MCF 10A (cell line): ENCODE data around the gene DPYD. TPM values are rescaled to one million over a fixed set of nuclear protein-coding genes. Genes with fewer than 3 reads are reported as not detected.

Experiments used
- BruUV-seq: library from RNA; stranded (reverse); fragments of 400-500 nt; replicated peaks from 2 replicates; lab custom pipeline; 2021; lab: Mats Ljungman, UMichigan
- CTCF ChIA-PET: fragments of 300-600 bp; sonication (Branson Sonifier 250); formaldehyde crosslinking; extraction: SDS; loops from one replicate; lab custom pipeline; 2021; ENCODE audit warnings: antibody characterized with exemption, inconsistent platforms; lab: Yijun Ruan, JAX
- POLR2A ChIA-PET: fragments of 300-600, 350-650 bp; sonication (Branson Sonifier 250); formaldehyde crosslinking; extraction: SDS; loops from one replicate; lab custom pipeline; 2020; ENCODE audit warnings: antibody characterized with exemption, inconsistent platforms; lab: Yijun Ruan, JAX
- DNase-seq: peaks from one replicate; pipeline ENCODE4 v3.0.0-alpha.2; 2018; ENCODE audit not compliant: unreplicated experiment
- H3K27ac Mint-ChIP-seq: one replicate; pipeline ENCODE4 v1.8.0; 2022; ENCODE audit warnings: mild to moderate bottlenecking, low read depth, mixed read lengths; ENCODE audit not compliant: unreplicated experiment
- H3K27me3 Mint-ChIP-seq: one replicate; pipeline ENCODE4 v1.8.0; 2022; ENCODE audit warnings: mixed read lengths; ENCODE audit not compliant: insufficient read depth, unreplicated experiment
- H3K36me3 Mint-ChIP-seq: one replicate; pipeline ENCODE4 v1.8.0; 2022; ENCODE audit warnings: mild to moderate bottlenecking, moderate library complexity, mixed read lengths; ENCODE audit not compliant: insufficient read depth, unreplicated experiment
- H3K4me1 Mint-ChIP-seq: one replicate; pipeline ENCODE4 v1.8.0; 2022; ENCODE audit warnings: mixed read lengths; ENCODE audit not compliant: insufficient read depth, unreplicated experiment
- H3K4me3 Mint-ChIP-seq: one replicate; pipeline ENCODE4 v1.8.0; 2022; ENCODE audit warnings: mild to moderate bottlenecking, moderate library complexity, mixed read lengths; ENCODE audit not compliant: unreplicated experiment
- H3K9me3 Mint-ChIP-seq: one replicate; pipeline ENCODE4 v1.8.0; 2022; ENCODE audit warnings: mixed read lengths; ENCODE audit not compliant: unreplicated experiment
- intact Hi-C: fragments of 100-400 bp; cut with micrococcal nuclease; formaldehyde crosslinking; loops from 2 replicates; pipeline ENCODE4 v1.14.1; 2022
- total RNA-seq: library from RNA; stranded (reverse); gene quantifications from 2 replicates; pipeline ENCODE4 v1.2.3, GENCODE V29; 2022
- TF ChIP-seq, protein P1 (sequence below): fragments of 200-600 bp; IDR thresholded peaks from one replicate; pipeline ENCODE4 v1.8.0; 2022; ENCODE audit warnings: antibody characterized with exemption, mild to moderate bottlenecking; ENCODE audit not compliant: unreplicated experiment

DPYD gene
- total RNA-seq, 1 experiment from 2014 or later: 48.2 TPM

DNA sequence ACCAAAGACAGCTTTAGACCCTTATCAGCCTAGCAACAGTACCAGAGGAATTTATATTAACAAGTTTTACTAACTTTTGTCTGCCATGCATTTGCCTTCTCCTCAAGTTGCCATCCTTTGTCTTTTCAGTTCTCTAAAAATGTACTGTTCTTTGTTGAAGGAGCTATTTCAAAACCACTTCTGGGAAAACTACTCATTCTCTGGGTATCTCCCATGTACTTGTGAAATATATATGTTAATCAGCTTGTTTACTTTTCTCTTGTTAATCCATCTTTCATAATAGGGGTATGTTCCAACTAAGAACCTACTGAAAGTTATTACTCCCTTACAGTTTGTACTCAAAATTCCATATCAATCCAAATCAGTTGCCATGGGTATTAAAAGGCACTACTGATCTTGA, 16.3 kb downstream of the DPYD start:
- BruUV-seq: no TSS peak
- H3K27me3 Mint-ChIP-seq: no peaks in the 10 kb centered on the region
- CTCF ChIA-PET: no interaction called here
- POLR2A ChIA-PET: interaction anchor here (1.3 to 13.2 kb wide), 3 partner anchors 11 to 19 kb away, joined by 3 to 377 read pairs (median 15); partner anchors contain the start of gene DPYD
- H3K9me3 Mint-ChIP-seq: no peaks in the 10 kb centered on the region
- peaks cover 9% of the 10 kb centered on the region for H3K36me3 Mint-ChIP-seq
- TF ChIP-seq, protein P1, sequence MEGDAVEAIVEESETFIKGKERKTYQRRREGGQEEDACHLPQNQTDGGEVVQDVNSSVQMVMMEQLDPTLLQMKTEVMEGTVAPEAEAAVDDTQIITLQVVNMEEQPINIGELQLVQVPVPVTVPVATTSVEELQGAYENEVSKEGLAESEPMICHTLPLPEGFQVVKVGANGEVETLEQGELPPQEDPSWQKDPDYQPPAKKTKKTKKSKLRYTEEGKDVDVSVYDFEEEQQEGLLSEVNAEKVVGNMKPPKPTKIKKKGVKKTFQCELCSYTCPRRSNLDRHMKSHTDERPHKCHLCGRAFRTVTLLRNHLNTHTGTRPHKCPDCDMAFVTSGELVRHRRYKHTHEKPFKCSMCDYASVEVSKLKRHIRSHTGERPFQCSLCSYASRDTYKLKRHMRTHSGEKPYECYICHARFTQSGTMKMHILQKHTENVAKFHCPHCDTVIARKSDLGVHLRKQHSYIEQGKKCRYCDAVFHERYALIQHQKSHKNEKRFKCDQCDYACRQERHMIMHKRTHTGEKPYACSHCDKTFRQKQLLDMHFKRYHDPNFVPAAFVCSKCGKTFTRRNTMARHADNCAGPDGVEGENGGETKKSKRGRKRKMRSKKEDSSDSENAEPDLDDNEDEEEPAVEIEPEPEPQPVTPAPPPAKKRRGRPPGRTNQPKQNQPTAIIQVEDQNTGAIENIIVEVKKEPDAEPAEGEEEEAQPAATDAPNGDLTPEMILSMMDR: no peak
- peaks cover 31% of the 10 kb centered on the region for H3K4me1 Mint-ChIP-seq
- no peak overlapping the region for H3K27ac Mint-ChIP-seq
- intact Hi-C loops: loop anchor here (1.0 to 10.0 kb wide), 2 partner anchors 16 to 420 kb away; no protein-coding TSS in a partner anchor
- peak overlapping the region; percentile 75 for H3K4me3 Mint-ChIP-seq
- peak; percentile 90 for DNase-seq

DNA sequence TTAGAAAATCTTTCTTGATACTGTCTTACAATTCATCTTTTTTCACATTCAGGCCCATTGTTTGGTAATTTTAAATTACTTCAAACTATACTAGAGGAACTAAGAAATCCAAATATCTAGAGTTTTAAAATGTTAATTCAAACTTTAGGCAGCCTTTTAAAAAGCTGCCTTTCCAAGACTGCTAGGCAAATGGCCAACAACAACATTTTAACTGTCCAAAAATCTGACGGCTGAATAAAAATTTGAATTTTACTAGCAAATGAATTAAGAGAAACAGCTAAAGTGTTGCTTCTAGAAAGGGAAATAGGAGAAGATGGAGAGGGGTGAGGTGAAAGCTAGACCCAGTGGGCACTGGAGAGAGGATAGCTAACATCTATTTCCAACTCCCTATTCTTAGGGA, 17.2 kb downstream of the DPYD start:
- H3K9me3 Mint-ChIP-seq: no peaks in the 10 kb centered on the region
- TF ChIP-seq, protein P1: no peak
- H3K4me3 Mint-ChIP-seq: peak overlapping the region; percentile 75
- no peak overlapping the region for H3K27ac Mint-ChIP-seq
- ChIA-PET CTCF (no interaction called here), POLR2A (interaction anchor here (0.6 to 13.2 kb wide), 4 partner anchors 10 to 1767 kb away, joined by 3 to 377 read pairs (median 10); partner anchors contain the start of gene DPYD)
- DNase-seq: peak; percentile 63
- BruUV-seq: no TSS peak
- H3K27me3 Mint-ChIP-seq: no peaks in the 10 kb centered on the region
- H3K4me1 Mint-ChIP-seq: peaks cover 31% of the 10 kb centered on the region
- intact Hi-C loops: loop anchor here (1.0 to 10.0 kb wide), 2 partner anchors 17 to 421 kb away; no protein-coding TSS in a partner anchor
- peaks cover 13% of the 10 kb centered on the region for H3K36me3 Mint-ChIP-seq

DNA sequence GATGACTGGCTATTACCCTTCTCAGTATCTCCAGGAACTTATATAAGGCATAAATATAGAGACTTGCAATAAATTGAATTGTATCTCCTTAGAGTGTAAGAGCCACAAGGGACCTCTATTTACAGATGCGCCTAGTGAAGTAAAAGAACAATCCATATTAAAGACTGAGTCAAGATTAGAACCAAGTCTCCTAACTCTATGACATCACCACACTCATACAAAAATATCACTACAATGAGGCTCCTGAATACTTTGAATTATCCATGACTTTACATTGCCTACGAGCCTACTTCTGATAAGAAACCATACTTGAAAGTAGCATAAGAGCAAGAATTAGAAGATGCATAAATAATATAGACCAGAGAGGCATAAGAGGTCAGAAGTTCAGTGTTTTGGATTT, 18.8 kb downstream of the DPYD start:
- Mint-ChIP-seq H3K9me3 (no peaks in the 10 kb centered on the region), H3K27ac (no peak overlapping the region), H3K4me3 (peak overlapping the region; percentile 68), H3K36me3 (peaks cover 16% of the 10 kb centered on the region), H3K4me1 (peaks cover 31% of the 10 kb centered on the region), H3K27me3 (no peaks in the 10 kb centered on the region)
- ChIA-PET CTCF (interaction anchor here (1.2 kb wide), 1 partner anchor 13 kb away, joined by 3 read pairs; no protein-coding TSS in a partner anchor), POLR2A (interaction anchor here (1.1 to 13.2 kb wide), 2 partner anchors 17 to 58 kb away, joined by 3 to 377 read pairs; partner anchors contain the start of gene DPYD)
- intact Hi-C loops: loop anchor here (10.0 kb wide), 1 partner anchor 423 kb away; no protein-coding TSS in a partner anchor
- no peak for DNase-seq
- BruUV-seq: no TSS peak
- TF ChIP-seq, protein P1: no peak

DNA sequence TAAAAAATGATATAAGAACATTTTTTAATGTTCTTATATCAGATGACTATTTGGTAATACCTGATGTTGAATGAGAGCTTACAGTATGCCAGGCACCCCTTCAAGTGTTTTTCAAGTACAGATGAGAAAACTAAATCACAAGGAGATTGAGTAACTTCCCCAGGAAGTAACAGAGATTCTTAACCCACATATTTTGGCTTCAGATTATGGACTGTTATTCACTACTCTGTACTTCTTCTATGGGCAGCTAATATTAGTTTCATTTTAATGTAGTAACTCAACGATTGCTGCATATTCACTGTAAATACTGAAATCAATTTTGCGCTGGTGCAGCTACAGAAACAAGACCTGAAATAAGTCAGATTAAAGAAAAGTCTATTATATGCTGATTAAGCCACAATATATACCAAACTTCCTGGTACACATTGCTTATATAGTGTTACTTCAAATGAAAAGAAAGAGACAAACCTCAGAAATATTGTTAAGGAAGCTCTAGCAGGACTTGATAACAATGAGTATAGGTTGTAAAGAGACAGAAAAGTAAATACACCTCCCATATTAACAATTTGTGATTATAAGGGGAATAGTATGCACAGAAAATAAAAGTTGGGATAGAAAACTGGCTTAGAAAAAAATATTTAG, 19.7 kb downstream of the DPYD start:
- TF ChIP-seq, protein P1: no peak
- peaks cover 20% of the 10 kb centered on the region for H3K36me3 Mint-ChIP-seq
- DNase-seq: peak; percentile 66
- ChIA-PET POLR2A (interaction anchor here (0.6 to 13.2 kb wide), 5 partner anchors 18 to 57 kb away, joined by 3 to 377 read pairs (median 3); partner anchors contain the start of gene DPYD), CTCF (interaction anchor here (0.6 to 0.9 kb wide), 2 partner anchors 18 to 57 kb away, joined by 3 to 7 read pairs; no protein-coding TSS in a partner anchor)
- H3K27ac Mint-ChIP-seq: no peak overlapping the region
- intact Hi-C loops: loop anchor here (10.0 kb wide), 1 partner anchor 424 kb away; no protein-coding TSS in a partner anchor
- no peaks in the 10 kb centered on the region for H3K27me3 Mint-ChIP-seq
- BruUV-seq: no TSS peak
- H3K9me3 Mint-ChIP-seq: no peaks in the 10 kb centered on the region
- peak overlapping the region; percentile 68 for H3K4me3 Mint-ChIP-seq
- H3K4me1 Mint-ChIP-seq: peaks cover 31% of the 10 kb centered on the region
